Ramos (cell line): Measurements from ENCODE around the gene GRIA1.

Experiments used
- in situ Hi-C: fragments of 300-500 bp; cut with MboI; formaldehyde crosslinking; loops from one replicate; pipeline ENCODE4 v1.14.3; 2022; ENCODE audit warnings: low sequenced_read_pairs; ENCODE audit not compliant: unreplicated experiment

GRIA1 gene

GRCh38 chr5:153491856-153492255 is 1.4 kb downstream of the GRIA1 start:
- in situ Hi-C loops = loop anchor here (10.0 kb wide), 1 partner anchor 473 kb away; no protein-coding TSS in a partner anchor

GRCh38 chr5:153496835-153497234 is 6.4 kb downstream of the GRIA1 start:
- in situ Hi-C loops = loop anchor here (10.0 kb wide), 1 partner anchor 468 kb away; no protein-coding TSS in a partner anchor

- in situ Hi-C loops = loop anchor here (10.0 kb wide), 1 partner anchor 466 kb away; no protein-coding TSS in a partner anchor
These were observed 8.0 kb downstream of the GRIA1 start for GRCh38 chr5:153498516-153498915.

GRCh38 chr5:153500178-153500577 is 9.7 kb downstream of the GRIA1 start:
- in situ Hi-C loops = no loop called here

- in situ Hi-C loops = no loop called here
These were observed 14.3 kb downstream of the GRIA1 start for GRCh38 chr5:153504726-153505125.

GRCh38 chr5:153508700-153509099 is 18.2 kb downstream of the GRIA1 start:
- in situ Hi-C loops = no loop called here

- in situ Hi-C loops = no loop called here
These were observed 21.2 kb downstream of the GRIA1 start for GRCh38 chr5:153511622-153512021.

GRCh38 chr5:153513156-153513555 is 22.7 kb downstream of the GRIA1 start:
- in situ Hi-C loops = no loop called here

- in situ Hi-C loops = no loop called here
These were observed 24.8 kb downstream of the GRIA1 start for GRCh38 chr5:153515301-153515700.

GRCh38 chr5:153516504-153517240 is 26.2 kb downstream of the GRIA1 start:
- in situ Hi-C loops = no loop called here

GRCh38 chr5:153517241-153517611 is 26.8 kb downstream of the GRIA1 start:
- in situ Hi-C loops = no loop called here

- in situ Hi-C loops = no loop called here
These were observed 29.7 kb downstream of the GRIA1 start for GRCh38 chr5:153520137-153520536.

GRCh38 chr5:153520952-153521351 is 30.5 kb downstream of the GRIA1 start:
- in situ Hi-C loops = no loop called here

GRCh38 chr5:153523211-153523610 is 32.7 kb downstream of the GRIA1 start:
- in situ Hi-C loops = no loop called here

- in situ Hi-C loops = no loop called here
These were observed 33.4 kb downstream of the GRIA1 start for GRCh38 chr5:153523831-153524230.

- in situ Hi-C loops = no loop called here
These were observed 35.1 kb downstream of the GRIA1 start for GRCh38 chr5:153525536-153525935.

- in situ Hi-C loops = no loop called here
These were observed 40.1 kb downstream of the GRIA1 start for GRCh38 chr5:153530357-153531143.

- in situ Hi-C loops = no loop called here
These were observed 43.1 kb downstream of the GRIA1 start for GRCh38 chr5:153533546-153533945.

- in situ Hi-C loops = no loop called here
These were observed 43.6 kb downstream of the GRIA1 start for GRCh38 chr5:153534102-153534501.

GRCh38 chr5:153537207-153537606 is 46.7 kb downstream of the GRIA1 start:
- in situ Hi-C loops = no loop called here

- in situ Hi-C loops = no loop called here
These were observed 49.5 kb downstream of the GRIA1 start for GRCh38 chr5:153539983-153540382.
